ENCODE measurements around the gene TSC22D4. TPM values are rescaled to one million over a fixed set of nuclear protein-coding genes. Genes with fewer than 3 reads are reported as not detected.
A peak's percentile ranks its signal among the peaks of the same experiment; 100 is the strongest.
"Not testable (repeated sequence)": the region's sequence is repeated elsewhere in the genome, so short reads cannot be mapped to it uniquely, and the experiment has no call there.

TSC22D4 gene
- total RNA-seq, 2 experiments from 2014 or later: 81.4 to 83.7 TPM

GRCh38 chr7:100444311-100445278 is 34.4 kb downstream of the TSC22D4 start:
- H3K4me1 Mint-ChIP-seq: peaks cover 15% of the 10 kb centered on the region
- no peak for DNase-seq
- no peaks in the 10 kb centered on the region for H3K36me3 Mint-ChIP-seq
- no peaks in the 10 kb centered on the region for H3K27me3 Mint-ChIP-seq
- H3K9me3 Mint-ChIP-seq: no peaks in the 10 kb centered on the region
- no peak overlapping the region for H3K4me3 Mint-ChIP-seq
- peak overlapping the region; percentile 79 for H3K27ac Mint-ChIP-seq

GRCh38 chr7:100443096-100443840 is 35.7 kb downstream of the TSC22D4 start:
- Mint-ChIP-seq H3K4me1 (peaks cover 15% of the 10 kb centered on the region), H3K27me3 (no peaks in the 10 kb centered on the region), H3K9me3 (no peaks in the 10 kb centered on the region), H3K4me3 (no peak overlapping the region), H3K36me3 (no peaks in the 10 kb centered on the region), H3K27ac (no peak overlapping the region)
- no peak for DNase-seq

GRCh38 chr7:100441641-100442535 is 37.1 kb downstream of the TSC22D4 start:
- no peak overlapping the region for H3K27ac Mint-ChIP-seq
- H3K4me1 Mint-ChIP-seq: peaks cover 16% of the 10 kb centered on the region
- no peaks in the 10 kb centered on the region for H3K9me3 Mint-ChIP-seq
- H3K27me3 Mint-ChIP-seq: no peaks in the 10 kb centered on the region
- H3K36me3 Mint-ChIP-seq: no peaks in the 10 kb centered on the region
- no peak overlapping the region for H3K4me3 Mint-ChIP-seq
- no peak for DNase-seq

GRCh38 chr7:100439244-100439643 is 39.8 kb downstream of the TSC22D4 start:
- H3K9me3 Mint-ChIP-seq, DNase-seq, H3K27ac Mint-ChIP-seq, H3K4me3 Mint-ChIP-seq, H3K27me3 Mint-ChIP-seq: not testable (repeated sequence)
- H3K4me1 Mint-ChIP-seq: peaks cover 14% of the 10 kb centered on the region
- peaks cover 15% of the 10 kb centered on the region for H3K36me3 Mint-ChIP-seq

- not testable (repeated sequence) for H3K27me3 Mint-ChIP-seq, H3K27ac Mint-ChIP-seq, H3K4me3 Mint-ChIP-seq, DNase-seq, H3K9me3 Mint-ChIP-seq
- H3K36me3 Mint-ChIP-seq: peaks cover 20% of the 10 kb centered on the region
- peaks cover 18% of the 10 kb centered on the region for H3K4me1 Mint-ChIP-seq
Measured at GRCh38 chr7:100438731-100439130, 40.3 kb downstream of the TSC22D4 start.

- Mint-ChIP-seq H3K4me3 (no peak overlapping the region), H3K27ac (no peak overlapping the region), H3K36me3 (peaks cover 25% of the 10 kb centered on the region), H3K27me3 (no peaks in the 10 kb centered on the region), H3K4me1 (peaks cover 23% of the 10 kb centered on the region), H3K9me3 (no peaks in the 10 kb centered on the region)
- no peak for DNase-seq
Measured at GRCh38 chr7:100438172-100438571, 40.8 kb downstream of the TSC22D4 start.

- peak overlapping the region; percentile 7 for H3K4me3 Mint-ChIP-seq
- DNase-seq: no peak
Measured at GRCh38 chr7:100437150-100438100, 41.6 kb downstream of the TSC22D4 start.

GRCh38 chr7:100435401-100436304 is 43.4 kb downstream of the TSC22D4 start:
- Mint-ChIP-seq H3K27me3 (no peaks in the 10 kb centered on the region), H3K4me3 (peak overlapping the region; percentile 90), H3K9me3 (no peaks in the 10 kb centered on the region), H3K27ac (peak overlapping the region; percentile 97), H3K36me3 (peaks cover 45% of the 10 kb centered on the region), H3K4me1 (peaks cover 43% of the 10 kb centered on the region)
- peak; percentile 55 for DNase-seq

More at GRCh38 chr7:100437150-100438100, 41.6 kb downstream of the TSC22D4 start:
- H3K36me3 Mint-ChIP-seq: peaks cover 32% of the 10 kb centered on the region
- H3K27ac Mint-ChIP-seq: no peak overlapping the region
- no peaks in the 10 kb centered on the region for H3K27me3 Mint-ChIP-seq
- H3K4me1 Mint-ChIP-seq: peaks cover 30% of the 10 kb centered on the region
- no peaks in the 10 kb centered on the region for H3K9me3 Mint-ChIP-seq

- peaks cover 3% of the 10 kb centered on the region for H3K27me3 Mint-ChIP-seq
- H3K4me1 Mint-ChIP-seq: peaks cover 48% of the 10 kb centered on the region
- H3K9me3 Mint-ChIP-seq: no peaks in the 10 kb centered on the region
- no peak for DNase-seq
- H3K36me3 Mint-ChIP-seq: peaks cover 52% of the 10 kb centered on the region
- peak overlapping the region; percentile 84 for H3K4me3 Mint-ChIP-seq
- H3K27ac Mint-ChIP-seq: peak overlapping the region; percentile 87
Measured at GRCh38 chr7:100434297-100435144, 44.5 kb downstream of the TSC22D4 start.

- no peak for DNase-seq
- peak overlapping the region; percentile 84 for H3K4me3 Mint-ChIP-seq
- H3K36me3 Mint-ChIP-seq: peaks cover 56% of the 10 kb centered on the region
- H3K27ac Mint-ChIP-seq: peak overlapping the region; percentile 87
- H3K9me3 Mint-ChIP-seq: no peaks in the 10 kb centered on the region
- H3K4me1 Mint-ChIP-seq: peaks cover 52% of the 10 kb centered on the region
- peaks cover 8% of the 10 kb centered on the region for H3K27me3 Mint-ChIP-seq
Measured at GRCh38 chr7:100433592-100434296, 45.3 kb downstream of the TSC22D4 start.

GRCh38 chr7:100433276-100433591 is 45.8 kb downstream of the TSC22D4 start:
- DNase-seq: no peak
- Mint-ChIP-seq H3K36me3 (peaks cover 60% of the 10 kb centered on the region), H3K4me1 (peaks cover 55% of the 10 kb centered on the region), H3K27ac (peak overlapping the region; percentile 87), H3K9me3 (no peaks in the 10 kb centered on the region), H3K27me3 (peaks cover 11% of the 10 kb centered on the region), H3K4me3 (no peak overlapping the region)

Measured in activated naive CD8-positive, alpha-beta T cell treated with anti-CD3 and anti-CD28 coated beads for 36 hours (primary cell).